HepG2 (cell line): ENCODE results near the gene PSMA7. TPM values are rescaled to one million over a fixed set of nuclear protein-coding genes. Genes with fewer than 3 reads are reported as not detected.
A peak's percentile ranks its signal among the peaks of the same experiment; 100 is the strongest.

ENCODE experiments used
- ATAC-seq: fragments of 200-7000 bp; cut with Tn5 transposase; 3 replicates; pipeline ENCODE4 v1.9.1; 2020; ENCODE audit warnings: mild to moderate bottlenecking, moderate library complexity
- BruUV-seq: library from RNA; stranded (reverse); fragments of 400-500 nt; replicated peaks from 2 replicates; lab custom pipeline; 2021; lab: Mats Ljungman, UMichigan
- CTCF ChIA-PET: fragments of 300-600 bp; formaldehyde crosslinking; extraction: SDS; loops from one replicate; lab custom pipeline; 2021; ENCODE audit warnings: low total read pairs, inconsistent platforms, low intra/inter-chr PET ratio; lab: Yijun Ruan, JAX
- POLR2A ChIA-PET: fragments of 350-600 bp; sonication (Branson Sonifier 250); formaldehyde crosslinking; loops from one replicate; lab custom pipeline; 2020; ENCODE audit warnings: antibody characterized with exemption, inconsistent platforms; lab: Yijun Ruan, JAX
- DNase-seq: peaks from one replicate; pipeline ENCODE4 v3.0.0-alpha.2; 2015; ENCODE audit warnings: low spot score
- FAIRE-seq: peaks from 3 replicates; lab custom pipeline; 2011; peaks lifted over from hg19 to GRCh38; lab: Jason Lieb, UNC
- H2AFZ ChIP-seq: one replicate; pipeline ENCODE4 v1.6.1; 2011; ENCODE audit warnings: low read length, inconsistent platforms
- H3K27ac ChIP-seq: fragments of 300-600 bp; 3 replicates; pipeline ENCODE4 v1.8.0; 2011; ENCODE audit warnings: mixed run types, mild to moderate bottlenecking, mixed read lengths, low read length, inconsistent platforms; ENCODE audit not compliant: insufficient read depth; ENCODE audit errors: extremely low read length
- H3K27me3 ChIP-seq, 2 experiments: fragments of 200-600 bp in 1 of 2; 2 replicates in 1 of 2; 3 replicates in 1 of 2; pipeline versions ENCODE4 v1.6.0 to v1.8.0; 2011; ENCODE audit warnings: low read length in 2 of 2, mild to moderate bottlenecking in 2 of 2, moderate library complexity in 2 of 2, inconsistent platforms in 1 of 2; ENCODE audit not compliant: insufficient read depth in 2 of 2, control insufficient read depth in 1 of 2
- H3K36me3 ChIP-seq, 2 experiments: fragments of 200-600 bp in 1 of 2; replicated peaks in 1 of 2; 2 replicates in 1 of 2; 3 replicates in 1 of 2; pipeline versions ENCODE4 v1.5.1 to v1.8.0; 2011; ENCODE audit warnings: low read length in 2 of 2, inconsistent platforms in 1 of 2; ENCODE audit not compliant: insufficient read depth in 2 of 2, control insufficient read depth in 1 of 2
- H3K4me1 ChIP-seq: 2 replicates; pipeline ENCODE4 v1.5.1; 2012; ENCODE audit warnings: low read length, inconsistent platforms; ENCODE audit not compliant: insufficient read depth
- H3K4me2 ChIP-seq: 2 replicates; pipeline ENCODE4 v1.6.0; 2011; ENCODE audit warnings: low read depth, low read length, inconsistent platforms
- H3K4me3 ChIP-seq, 3 experiments: fragments of 200-600 bp in 1 of 3; sonication (generic), shearing (Covaris generic) in 1 of 3; replicated peaks in 1 of 3; 2 replicates each; pipeline ENCODE4 v1.5.1; 2011 to 2016; ENCODE audit warnings: low read length in 3 of 3, inconsistent platforms in 2 of 3, low read depth in 2 of 3, mild to moderate bottlenecking in 2 of 3, control low read depth in 1 of 3, mixed read lengths in 1 of 3; ENCODE audit not compliant: insufficient read depth in 1 of 3
- H3K79me2 ChIP-seq: one replicate; pipeline ENCODE4 v1.6.1; 2011; ENCODE audit warnings: low read length, inconsistent platforms; ENCODE audit not compliant: insufficient read depth
- H3K9ac ChIP-seq: 2 replicates; pipeline ENCODE4 v1.6.0; 2011; ENCODE audit warnings: mild to moderate bottlenecking, low read depth, low read length, inconsistent platforms; ENCODE audit not compliant: insufficient read depth
- H3K9me3 ChIP-seq: 2 replicates; pipeline ENCODE4 v1.5.1; 2012; ENCODE audit warnings: mild to moderate bottlenecking, low read length
- H4K20me1 ChIP-seq: 2 replicates; pipeline ENCODE4 v1.6.0; 2011; ENCODE audit warnings: inconsistent platforms, mild to moderate bottlenecking, low read length, moderate library complexity; ENCODE audit not compliant: insufficient read depth
- ATF4 ChIP-seq, 2 experiments: fragments of 450-650 bp in 1 of 2; sonication (generic) in 1 of 2; formaldehyde crosslinking; IDR thresholded peaks; 2 replicates each; pipeline versions ENCODE4 v1.5.0 to v1.8.0; 2020 to 2022; ENCODE audit warnings: mild to moderate bottlenecking in 1 of 2, missing genetic modification reagents in 1 of 2
- GLI4 ChIP-seq: sonication (generic); formaldehyde crosslinking; IDR thresholded peaks from 2 replicates; pipeline ENCODE4 v1.5.1; 2020; ENCODE audit warnings: missing genetic modification reagents, mild to moderate bottlenecking, moderate library complexity, borderline replicate concordance
- HMG20B ChIP-seq: conservative IDR thresholded peaks from 2 replicates; pipeline ENCODE4 v1.6.1; 2016; ENCODE audit warnings: missing genetic modification reagents, missing compliant biosample characterization
- HNRNPK ChIP-seq: fragments of 200-400 bp; formaldehyde crosslinking; IDR thresholded peaks from 2 replicates; pipeline ENCODE4 v1.6.1; 2018; ENCODE audit warnings: low read length, low read depth, moderate library complexity, mild to moderate bottlenecking; ENCODE audit not compliant: poor library complexity, severe bottlenecking
- MIER2 ChIP-seq: IDR thresholded peaks from 2 replicates; pipeline ENCODE4 v1.6.1; 2016; ENCODE audit warnings: missing biosample characterization, missing genetic modification reagents
- MNT ChIP-seq: fragments of 450-650 bp; IDR thresholded peaks from 2 replicates; pipeline ENCODE4 v1.6.1; 2016
- MYNN ChIP-seq: sonication (generic); formaldehyde crosslinking; IDR thresholded peaks from 2 replicates; pipeline ENCODE4 v1.4.0; 2020; ENCODE audit warnings: mild to moderate bottlenecking, low read depth, missing genetic modification reagents
- SMAD3 ChIP-seq: sonication (generic); formaldehyde crosslinking; IDR thresholded peaks from 2 replicates; pipeline ENCODE4 v1.4.0; 2020; ENCODE audit warnings: missing genetic modification reagents
- THYN1 ChIP-seq: sonication (generic); formaldehyde crosslinking; IDR thresholded peaks from 2 replicates; pipeline ENCODE4 v1.8.1; 2023; ENCODE audit warnings: low read depth, mild to moderate bottlenecking, moderate library complexity, missing genetic modification reagents, borderline replicate concordance
- ZGPAT ChIP-seq: IDR thresholded peaks from 2 replicates; pipeline ENCODE4 v1.6.1; 2016; ENCODE audit warnings: mild to moderate bottlenecking
- ZNF253 ChIP-seq: sonication (generic); formaldehyde crosslinking; IDR thresholded peaks from 2 replicates; pipeline ENCODE4 v1.8.0; 2022; ENCODE audit warnings: mild to moderate bottlenecking, missing genetic modification reagents, borderline replicate concordance
- ZNF350 ChIP-seq: sonication (generic); formaldehyde crosslinking; IDR thresholded peaks from 2 replicates; pipeline ENCODE4 v1.4.0; 2020; ENCODE audit warnings: mild to moderate bottlenecking, low read depth, missing genetic modification reagents, borderline replicate concordance
- ZNF354B ChIP-seq: sonication (generic); formaldehyde crosslinking; IDR thresholded peaks from 2 replicates; pipeline ENCODE4 v1.8.0; 2022; ENCODE audit warnings: mild to moderate bottlenecking, missing genetic modification reagents
- ZNF562 ChIP-seq: sonication (generic); formaldehyde crosslinking; IDR thresholded peaks from 2 replicates; pipeline ENCODE4 v1.8.0; 2022; ENCODE audit warnings: missing genetic modification reagents, borderline replicate concordance
- ZNF619 ChIP-seq: sonication (generic); formaldehyde crosslinking; IDR thresholded peaks from 2 replicates; pipeline ENCODE4 v1.4.0; 2020; ENCODE audit warnings: mild to moderate bottlenecking, missing genetic modification reagents
- WGBS: methylation state at CpG from one replicate; pipeline ENCODE4 v1.1.6; 2017; ENCODE audit warnings: low lambda C conversion rate; 5-methylcytosine and 5-hydroxymethylcytosine counted together
- in situ Hi-C: cut with HindIII; loops from 2 replicates; pipeline ENCODE4 v1.10.0; 2017; ENCODE audit warnings: low pct_unique_long_range_greater_than_20kb; ENCODE audit not compliant: extremely low pct_ligation_motif_present
- intact Hi-C: fragments of 100-400 bp; cut with micrococcal nuclease; formaldehyde crosslinking; loops from one replicate; pipeline ENCODE4 v1.10.0; 2022; ENCODE audit not compliant: unreplicated experiment
- polyA plus RNA-seq, 8 experiments: library from polyadenylated mRNA; depleted of rRNA in 3 of 8; stranded (reverse) in 7 of 8; unstranded in 1 of 8; fragments of >200 nt; fragmentation: Illumina TruSeq in 4 of 8; extraction: Trizol in 4 of 8; gene quantifications; 2 replicates each; pipeline versions ENCODE4 v1.2.1 to v1.2.3, GENCODE V29; 2011 to 2016; ENCODE audit warnings: low read depth in 4 of 8, missing spikeins in 1 of 8, mixed read lengths in 1 of 8; ENCODE audit not compliant: insufficient read depth in 1 of 8
- total RNA-seq, 5 experiments: library from RNA; depleted of rRNA; stranded (reverse); fragments of >200 nt; fragmentation: Illumina TruSeq; extraction: Trizol; gene quantifications; 2 replicates each; pipeline ENCODE4 v1.2.3, GENCODE V29; 2016; ENCODE audit warnings: low read depth in 1 of 5

The PSMA7 gene
- total and polyA plus RNA-seq, 2 of the 13 experiments (the other 11 are each of a cell fraction or from before 2014, with no cell fraction given) = 531 to 631 TPM

- Histone ChIP-seq H3K4me3 (no peak overlapping the region), H3K27ac (no peak overlapping the region), H3K36me3 (peaks cover 41 to 73% of the 10 kb centered on the region in 2 experiments)
- FAIRE-seq (no peak), ATAC-seq (no peak)
- TF ChIP-seq ZNF350 = peak; percentile 30; the same call in 1 of the 2 replicates
- no peak for TF ChIP-seq ZNF619 (CRISPR knock-in tag)
- TF ChIP-seq ZNF354B (CRISPR knock-in tag) = 0 out of 2 replicates have a peak, but pooled peaks have one; percentile 29
- no peak for TF ChIP-seq MIER2 (CRISPR knock-in tag)
- no peak for TF ChIP-seq ATF4 (CRISPR knock-in tag; IDR thresholded peaks at IDR 0.05)
- TF ChIP-seq, all 625 proteins: peak for 2
- H4K20me1 ChIP-seq = peaks cover 17% of the 10 kb centered on the region
- no peak for DNase-seq
- no peaks in the 10 kb centered on the region for H3K9me3 ChIP-seq
- WGBS = 98% methylated on average over 10 of the region's 11 CpGs
- POLR2A ChIA-PET = no interaction called here
- no peak overlapping the region for H3K4me2 ChIP-seq
- no peak overlapping the region for H2AFZ ChIP-seq
- intact Hi-C loops = loop anchor here (5.0 kb wide), 1 partner anchor 37 kb away; the partner anchor contains the start of gene LSM14B
- no TSS peak for BruUV-seq
- no peak overlapping the region for H3K9ac ChIP-seq
- in situ Hi-C loops = no loop called here
- CTCF ChIA-PET = interaction anchor here (4.9 kb wide), 1 partner anchor 148 kb away, joined by 46 read pairs; no protein-coding TSS in a partner anchor
- H3K79me2 ChIP-seq = peaks cover 59% of the 10 kb centered on the region
- H3K27me3 ChIP-seq = no peaks in the 10 kb centered on the region
- H3K4me1 ChIP-seq = peaks cover 35% of the 10 kb centered on the region
Observed at GRCh38 chr20:62159052-62159451, 15.9 kb upstream of the PSMA7 start.

GRCh38 chr20:62158541-62158940 lies 15.3 kb upstream of the PSMA7 start:
- CTCF ChIA-PET = interaction anchor here (4.9 kb wide), 1 partner anchor 147 kb away, joined by 46 read pairs; no protein-coding TSS in a partner anchor
- ATAC-seq = no peak
- no peak for FAIRE-seq
- no peak overlapping the region for H3K27ac ChIP-seq
- H3K9me3 ChIP-seq = no peaks in the 10 kb centered on the region
- peaks cover 37 to 73% of the 10 kb centered on the region in 2 experiments for H3K36me3 ChIP-seq
- BruUV-seq = no TSS peak
- intact Hi-C loops = loop anchor here (5.0 kb wide), 1 partner anchor 36 kb away; the partner anchor contains the start of gene LSM14B
- peaks cover 64% of the 10 kb centered on the region for H3K79me2 ChIP-seq
- 97% methylated on average over 22 of the region's 22 CpGs for WGBS
- no peak overlapping the region for H3K4me3 ChIP-seq
- H3K27me3 ChIP-seq = no peaks in the 10 kb centered on the region
- H2AFZ ChIP-seq = no peak overlapping the region
- H4K20me1 ChIP-seq = peaks cover 17% of the 10 kb centered on the region
- in situ Hi-C loops = no loop called here
- H3K4me1 ChIP-seq = peaks cover 37% of the 10 kb centered on the region
- POLR2A ChIA-PET = no interaction called here
- DNase-seq = no peak
- H3K9ac ChIP-seq = no peak overlapping the region
- no peak overlapping the region for H3K4me2 ChIP-seq
- TF ChIP-seq THYN1 (no peak), HNRNPK (no peak), ZNF253 (CRISPR knock-in tag) (no peak), ZGPAT (CRISPR knock-in tag) (no peak), SMAD3 (no peak), ZNF562 (CRISPR knock-in tag) (no peak), MYNN (CRISPR knock-in tag) (no peak), GLI4 (CRISPR knock-in tag) (no peak), MNT (no peak), HMG20B (CRISPR knock-in tag) (no peak)
